M059J (cell line): ENCODE data around the gene DENND6B. TPM values are rescaled to one million over a fixed set of nuclear protein-coding genes. Genes with fewer than 3 reads are reported as not detected.

ENCODE experiments used
- DNase-seq: peaks from one replicate; pipeline ENCODE4 v3.0.0-alpha.2; 2012; ENCODE audit warnings: low read depth
- total RNA-seq: library from RNA; depleted of rRNA; stranded (reverse); fragments of >200 nt; shearing (Covaris generic); gene quantifications from 2 replicates; pipeline ENCODE4 v1.2.3, GENCODE V29; 2014

DENND6B gene
- total RNA-seq, 1 experiment from 2014 or later, result 0.71 TPM

DNA sequence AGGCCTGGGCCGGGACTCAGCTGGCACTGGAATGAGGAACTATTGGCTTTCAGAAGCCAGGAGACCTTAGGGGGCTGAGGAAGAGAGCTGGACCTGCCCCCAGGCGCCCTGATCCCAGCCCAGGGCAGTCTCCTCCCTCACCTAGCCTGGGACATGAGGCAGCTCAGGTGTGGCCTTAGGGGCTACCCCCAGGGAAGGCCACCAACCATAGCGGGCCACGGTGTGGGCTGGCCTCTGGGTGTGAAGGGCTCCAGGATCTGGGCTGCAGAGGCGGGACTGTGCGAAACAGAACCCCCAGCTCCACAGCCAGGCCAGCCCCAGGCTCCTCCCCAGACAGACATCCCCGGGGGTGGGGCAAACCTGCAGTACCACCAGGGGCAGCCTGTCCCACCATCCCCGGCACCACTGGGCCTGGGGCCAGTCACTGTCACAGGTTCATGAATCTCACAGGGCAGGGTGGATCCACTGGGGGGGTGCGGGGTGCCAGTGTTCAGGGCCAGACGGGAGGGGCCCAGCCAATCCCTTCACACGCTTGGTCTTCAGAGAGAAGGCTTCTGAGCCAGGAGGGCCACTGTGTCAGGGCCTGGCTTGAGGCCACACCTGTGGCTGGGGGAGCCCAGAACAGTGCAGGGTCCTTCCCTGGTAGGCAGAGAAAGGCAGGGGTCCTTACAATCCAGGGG is 22.8 kb downstream of the DENND6B start:
- DNase-seq, result no peak

DNA sequence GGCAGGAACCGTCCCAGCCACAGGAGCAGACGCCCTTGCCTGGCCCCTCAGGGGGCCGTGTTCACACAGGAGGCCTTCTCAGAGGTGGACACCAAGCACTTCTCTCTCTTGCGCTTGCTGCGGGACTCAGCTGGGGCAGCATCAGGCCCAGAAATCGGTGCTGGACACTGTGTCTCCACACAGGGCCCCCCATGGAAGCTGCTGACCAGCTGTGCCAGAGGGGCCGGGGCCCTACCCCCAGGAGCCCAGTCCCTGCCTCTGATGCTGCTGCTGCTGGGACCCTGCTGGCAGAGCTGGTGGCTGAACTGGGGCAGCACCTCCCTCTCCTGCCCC is 23.3 kb downstream of the DENND6B start:
- DNase-seq, result no peak

DNA sequence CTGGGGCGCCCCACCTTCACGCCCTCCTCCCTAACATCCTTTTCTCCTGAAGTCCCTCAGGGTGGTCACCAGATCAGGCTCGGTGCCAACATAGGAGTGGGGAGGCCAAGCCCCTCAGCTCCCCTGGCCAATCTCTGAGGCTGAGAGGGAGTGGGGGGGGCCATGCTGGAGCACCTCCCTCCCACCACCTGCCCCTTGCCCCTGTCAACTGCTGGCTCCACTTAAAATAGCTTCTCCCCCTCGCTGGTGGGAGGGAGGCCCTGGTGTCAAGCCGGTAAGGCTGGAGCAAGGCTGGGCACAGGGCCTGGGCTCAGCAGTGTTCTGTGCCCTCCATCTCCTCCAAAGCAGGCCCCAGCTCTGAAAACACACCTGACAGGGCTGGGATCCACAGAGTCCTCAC is 24.2 kb downstream of the DENND6B start:
- DNase-seq, result no peak

DNA sequence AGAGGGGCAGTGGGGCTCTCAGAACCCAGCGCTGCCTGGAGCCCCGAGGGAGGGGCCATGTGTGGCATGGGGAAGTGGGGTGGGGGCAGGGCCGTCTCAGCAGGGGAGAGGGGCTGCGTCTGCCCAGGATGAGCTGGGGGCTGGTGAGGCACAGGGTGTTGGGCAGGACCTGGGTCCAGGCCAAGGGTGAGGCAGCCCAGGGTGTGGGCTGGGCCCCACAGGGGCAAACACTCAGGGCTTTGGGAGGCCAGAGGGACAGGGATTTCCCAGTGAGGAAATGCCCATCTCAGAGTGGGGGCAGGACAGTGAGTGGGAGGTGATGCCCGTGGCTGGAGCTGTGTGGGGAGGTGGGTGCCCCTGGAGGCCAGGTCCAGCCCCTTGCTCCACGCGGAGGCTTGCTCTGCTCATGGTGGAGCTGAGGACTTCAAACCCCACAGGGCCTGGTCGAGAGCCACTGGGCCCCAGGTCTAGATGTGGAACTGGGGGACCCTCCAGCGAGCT is 24.7 kb downstream of the DENND6B start:
- no peak for DNase-seq

DNA sequence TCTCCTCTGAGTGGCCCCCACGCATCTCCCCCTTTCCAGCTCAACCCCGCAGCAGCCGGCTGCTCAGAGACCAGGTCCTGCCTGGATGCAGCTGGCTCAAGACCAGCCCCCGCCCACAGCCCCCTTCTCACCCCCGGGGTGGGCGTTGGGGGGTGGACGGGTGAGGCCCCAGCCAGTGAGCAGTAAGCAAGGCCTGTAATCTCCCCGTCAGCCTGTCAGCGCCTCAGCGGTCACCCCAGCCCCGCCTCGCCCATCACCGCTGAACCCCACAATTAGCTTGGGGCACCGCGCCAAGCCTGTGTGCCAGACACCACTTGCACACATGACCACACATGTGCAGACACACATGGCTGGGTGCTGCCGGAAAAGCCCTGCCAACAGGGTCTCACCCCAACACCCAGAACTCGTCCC is 25.2 kb downstream of the DENND6B start:
- DNase-seq, result no peak

DNA sequence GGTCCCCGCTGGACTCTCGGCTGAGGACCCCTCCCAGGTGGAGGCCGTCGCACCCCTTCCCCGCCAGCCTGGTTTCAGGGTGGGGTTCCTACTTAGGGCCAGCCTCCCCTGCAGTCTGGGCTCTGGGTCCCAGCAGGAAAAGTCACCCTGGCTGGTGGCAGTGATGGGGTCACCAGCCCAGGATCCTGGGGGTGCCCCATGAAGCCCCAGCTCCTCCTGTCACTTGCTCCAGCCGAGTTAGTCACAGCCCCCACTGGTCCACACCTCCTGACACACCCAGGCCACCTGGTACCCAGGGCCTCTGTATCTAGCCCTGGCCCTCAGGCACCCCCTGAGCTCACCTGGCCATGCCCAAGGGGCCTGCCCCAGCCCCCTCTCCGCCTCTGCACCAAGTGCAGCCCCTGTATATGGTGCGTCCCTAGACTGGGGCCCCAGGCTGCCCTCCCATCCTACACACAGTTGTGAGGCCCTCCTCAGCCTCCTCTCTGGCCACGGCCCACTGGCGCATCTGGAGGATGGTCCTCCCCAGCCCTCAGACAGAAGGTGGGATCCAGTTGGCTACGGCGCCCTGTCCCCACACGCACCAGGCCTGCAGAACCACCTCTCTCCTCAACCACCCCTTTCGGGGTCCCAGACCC is 26.1 kb downstream of the DENND6B start:
- no peak for DNase-seq

DNA sequence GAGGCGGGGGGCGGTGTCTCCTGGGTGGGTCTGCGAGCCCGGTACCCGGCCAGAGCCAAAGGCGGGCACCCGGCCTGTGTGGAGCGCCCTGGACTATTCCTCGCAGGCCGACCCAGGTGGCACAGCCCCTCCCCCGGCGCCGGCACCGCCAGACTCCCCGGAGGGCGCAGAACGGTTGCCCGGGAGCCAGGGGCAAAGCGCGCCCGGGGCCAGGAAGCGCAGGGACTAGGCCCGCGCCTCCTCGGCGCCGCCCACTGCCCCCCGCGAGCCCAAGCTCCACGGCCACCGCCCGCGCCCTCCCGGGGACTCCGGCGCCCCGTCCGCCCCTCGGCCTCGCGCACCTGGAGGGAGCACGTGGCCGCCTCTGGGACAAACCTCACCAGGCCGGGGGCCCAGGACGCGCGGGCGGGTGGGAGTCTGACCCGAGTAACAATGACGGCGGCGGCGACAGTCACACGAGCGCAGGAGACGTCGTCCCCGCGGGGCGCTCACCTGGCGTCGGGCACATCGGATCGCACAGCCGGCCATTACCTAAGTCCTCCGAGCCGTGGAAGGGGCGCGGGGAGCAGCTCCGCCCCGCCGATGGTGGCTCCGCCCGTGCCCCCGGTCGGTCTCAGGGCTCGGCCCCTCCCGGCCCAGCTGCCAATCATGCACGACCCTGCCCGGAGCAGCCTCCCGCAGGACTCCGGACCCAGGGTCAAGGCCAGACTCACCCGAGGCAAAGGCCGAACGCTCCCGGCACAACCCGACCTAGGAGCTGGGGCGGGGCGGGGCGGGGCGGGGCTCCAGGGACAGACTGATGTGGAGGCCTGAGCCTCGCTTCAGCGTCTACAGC is 26.8 kb downstream of the DENND6B start:
- no peak for DNase-seq

DNA sequence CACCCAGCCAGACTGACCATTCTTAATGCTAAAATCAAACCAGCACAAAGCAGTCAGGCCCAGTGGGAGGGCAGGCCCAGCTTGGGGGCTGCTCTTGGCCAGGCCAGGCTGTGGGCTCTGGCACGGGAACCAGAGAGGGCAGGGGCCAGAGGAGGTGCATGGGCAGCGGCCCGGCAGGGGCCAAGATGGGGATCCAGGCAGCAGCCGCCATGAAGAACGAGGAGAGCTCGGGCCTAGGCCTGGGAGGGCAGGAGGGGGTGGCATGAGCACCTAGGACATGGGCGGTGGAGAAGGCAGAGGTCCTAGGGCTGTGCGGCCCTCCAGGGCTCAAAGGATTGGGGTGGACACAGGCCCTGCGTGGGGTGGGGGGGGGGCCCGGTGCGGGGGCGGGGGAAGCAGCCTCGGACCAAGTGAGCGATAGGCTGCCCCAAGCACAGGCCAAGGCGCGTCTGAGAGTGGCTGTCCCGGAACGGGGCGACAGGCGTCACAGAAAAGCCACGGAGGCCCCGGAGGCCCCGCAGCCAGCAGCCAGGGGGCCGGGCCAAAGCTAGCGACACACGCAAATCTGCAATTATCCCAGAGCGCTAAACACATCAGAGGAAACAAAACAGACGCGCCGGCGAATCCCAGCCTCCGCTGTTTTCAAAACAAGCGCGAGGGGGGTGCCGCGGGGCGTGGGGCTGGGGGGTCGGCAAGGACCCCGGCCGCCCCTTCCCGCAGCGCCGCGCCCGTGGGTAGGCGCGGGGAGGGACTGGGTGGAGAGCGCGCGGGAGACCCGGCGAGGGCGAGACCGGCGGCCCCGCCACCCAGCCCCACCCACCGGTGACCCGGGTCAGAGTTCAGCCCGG is 27.7 kb downstream of the DENND6B start:
- DNase-seq, result no peak

DNA sequence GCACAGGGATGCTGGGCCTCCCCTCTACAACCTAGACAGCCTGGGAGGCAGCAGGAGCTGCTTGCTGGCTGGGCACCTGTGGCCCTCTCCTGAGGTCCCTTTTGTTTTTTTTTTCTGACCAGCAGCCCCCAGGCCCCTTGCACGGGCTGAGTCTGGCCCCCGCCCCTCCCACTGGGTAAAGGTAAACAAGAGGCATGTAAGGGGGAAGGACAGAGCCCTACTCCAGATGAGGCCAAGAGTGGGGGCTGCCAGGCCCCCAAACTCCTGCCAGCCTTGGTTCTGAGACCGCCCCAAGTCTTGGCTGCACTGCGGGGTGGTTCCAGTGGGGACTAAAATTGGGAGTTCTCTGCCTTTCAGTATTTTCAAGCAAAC is 28.6 kb downstream of the DENND6B start:
- no peak for DNase-seq

DNA sequence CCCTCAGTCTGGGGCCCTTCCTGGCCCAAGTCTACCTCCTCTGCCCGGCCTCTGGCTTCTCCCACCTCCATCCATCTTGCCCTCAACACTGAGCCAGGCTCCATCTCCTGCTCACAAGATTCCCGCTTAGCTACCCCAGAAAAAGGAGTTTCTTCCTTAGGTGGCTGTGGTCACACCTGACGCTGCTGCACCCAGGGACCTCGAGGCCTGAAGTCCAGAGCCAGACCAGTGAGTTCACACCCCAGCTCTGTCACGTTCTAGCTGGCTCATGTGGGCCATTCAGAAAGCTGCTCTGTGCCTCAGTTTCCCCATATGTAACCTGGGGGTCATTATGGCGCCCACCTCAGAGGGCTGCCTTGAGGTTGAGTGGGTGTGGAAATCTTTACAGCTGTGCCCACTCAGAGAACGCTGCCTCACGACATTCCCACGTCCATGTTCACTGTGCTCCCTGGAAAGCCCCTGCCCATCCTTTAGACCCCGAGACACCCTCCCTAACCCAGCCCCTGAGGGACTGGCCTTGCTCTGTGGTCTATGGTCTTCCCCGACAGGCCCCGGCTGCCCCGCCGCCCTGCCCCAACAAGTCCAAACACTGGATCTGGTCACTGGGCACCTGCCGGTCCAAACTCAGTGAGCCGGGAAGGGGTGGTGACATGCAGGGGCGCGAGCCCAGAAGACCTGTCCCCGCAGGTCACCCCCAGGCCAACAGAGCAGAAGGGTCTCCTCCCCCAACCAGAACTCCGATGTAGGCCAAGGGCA is 29.1 kb downstream of the DENND6B start:
- no peak for DNase-seq

DNA sequence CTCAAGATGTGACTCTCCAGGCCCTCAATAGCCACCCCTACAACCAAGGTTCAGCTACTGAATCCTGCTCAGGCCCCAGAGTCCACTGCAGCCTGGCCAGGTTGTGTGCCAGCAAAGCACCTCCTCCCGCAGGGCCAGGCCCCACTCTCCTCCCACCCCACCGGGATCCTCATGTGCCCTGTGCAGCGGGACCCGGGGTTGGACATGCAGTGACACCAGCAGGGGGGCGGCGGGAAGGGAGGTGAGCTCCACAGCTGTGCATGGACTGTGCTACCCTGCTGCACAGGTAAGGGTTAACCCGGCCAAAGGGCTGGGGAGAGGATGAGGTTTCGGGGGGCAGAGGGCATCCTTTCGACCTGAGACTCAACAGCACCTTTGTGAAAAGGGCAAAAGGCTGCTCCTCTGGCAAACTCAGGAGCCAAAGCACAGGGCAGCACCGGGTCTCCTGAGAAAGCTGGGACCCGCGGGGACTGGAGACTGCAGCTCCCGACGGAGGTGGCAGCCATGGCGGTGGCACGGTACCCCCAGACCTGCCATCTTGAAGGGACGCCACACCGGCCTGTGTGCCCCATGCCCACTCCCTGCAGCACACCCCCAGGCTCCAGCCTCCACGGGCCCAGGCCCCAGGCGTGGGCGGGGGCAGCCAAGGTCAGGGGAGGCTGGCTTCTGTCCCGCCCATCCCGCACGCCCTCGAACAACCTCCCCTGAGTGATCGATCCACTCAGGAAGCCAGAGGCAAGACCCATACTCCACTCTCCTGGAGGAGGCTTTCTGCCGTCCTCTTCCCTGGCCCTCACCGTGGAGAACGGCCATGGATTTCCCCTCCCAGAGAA is 29.9 kb downstream of the DENND6B start:
- DNase-seq, result no peak

DNA sequence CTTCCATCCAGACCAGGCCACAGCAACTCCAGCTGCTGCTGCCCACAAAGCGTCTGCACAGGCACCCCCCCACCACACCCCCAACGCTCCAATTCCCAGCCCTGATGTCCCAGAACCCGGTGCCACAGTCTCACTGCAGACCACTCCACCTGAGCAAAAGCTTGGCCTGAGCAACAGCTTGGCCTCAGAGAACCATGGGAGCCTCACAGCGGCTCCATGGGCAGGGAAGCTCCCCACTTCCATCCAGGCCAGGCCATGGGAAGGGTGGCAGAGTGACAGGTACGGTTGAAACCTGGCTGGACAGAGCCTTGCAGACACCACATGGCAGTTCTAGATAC is 32.5 kb downstream of the DENND6B start:
- DNase-seq, result no peak

DNA sequence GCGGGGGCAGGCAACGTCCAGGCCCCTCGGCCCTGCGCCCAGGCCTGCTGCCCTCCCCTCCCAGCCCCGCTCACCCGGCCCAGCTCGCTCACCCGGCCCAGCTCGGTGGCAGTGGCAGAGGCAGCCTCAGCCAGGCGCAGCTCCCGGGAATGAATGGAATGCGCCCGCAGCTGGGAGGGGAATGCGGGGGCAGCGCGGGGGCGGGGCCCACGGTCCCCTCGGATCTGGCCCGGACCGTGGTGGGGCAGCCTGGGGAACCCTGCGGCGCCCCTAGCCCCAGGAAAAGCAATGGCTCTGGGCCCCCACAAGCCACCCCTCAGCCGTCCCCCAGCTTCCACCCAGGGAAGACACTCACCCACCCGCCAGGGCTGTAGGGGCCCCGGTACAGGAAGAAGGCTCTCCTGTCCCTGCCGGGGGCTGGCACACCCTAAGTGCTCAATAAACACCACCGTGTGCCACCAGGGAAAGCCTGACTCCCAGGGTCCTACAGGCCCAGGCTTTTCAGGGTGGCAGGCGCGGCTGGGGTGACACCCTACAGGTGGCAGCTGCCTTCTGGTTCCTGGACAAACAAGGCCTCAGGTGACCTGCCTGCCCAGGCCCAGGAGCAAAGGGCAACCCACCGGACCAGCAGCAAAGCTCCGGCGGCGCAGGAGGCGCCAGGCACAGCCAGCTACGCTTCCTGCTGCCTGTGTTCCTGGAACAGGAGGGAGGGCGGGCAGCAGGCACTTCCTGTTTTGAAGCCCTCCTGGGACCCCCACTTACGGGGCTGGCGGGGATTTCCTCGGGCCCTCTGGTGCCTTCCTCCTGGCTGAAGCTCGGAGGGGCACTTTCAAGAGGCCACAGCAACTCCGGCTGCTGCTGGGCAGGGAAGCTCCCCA is 33.1 kb downstream of the DENND6B start:
- DNase-seq, result peak; percentile 78

DNA sequence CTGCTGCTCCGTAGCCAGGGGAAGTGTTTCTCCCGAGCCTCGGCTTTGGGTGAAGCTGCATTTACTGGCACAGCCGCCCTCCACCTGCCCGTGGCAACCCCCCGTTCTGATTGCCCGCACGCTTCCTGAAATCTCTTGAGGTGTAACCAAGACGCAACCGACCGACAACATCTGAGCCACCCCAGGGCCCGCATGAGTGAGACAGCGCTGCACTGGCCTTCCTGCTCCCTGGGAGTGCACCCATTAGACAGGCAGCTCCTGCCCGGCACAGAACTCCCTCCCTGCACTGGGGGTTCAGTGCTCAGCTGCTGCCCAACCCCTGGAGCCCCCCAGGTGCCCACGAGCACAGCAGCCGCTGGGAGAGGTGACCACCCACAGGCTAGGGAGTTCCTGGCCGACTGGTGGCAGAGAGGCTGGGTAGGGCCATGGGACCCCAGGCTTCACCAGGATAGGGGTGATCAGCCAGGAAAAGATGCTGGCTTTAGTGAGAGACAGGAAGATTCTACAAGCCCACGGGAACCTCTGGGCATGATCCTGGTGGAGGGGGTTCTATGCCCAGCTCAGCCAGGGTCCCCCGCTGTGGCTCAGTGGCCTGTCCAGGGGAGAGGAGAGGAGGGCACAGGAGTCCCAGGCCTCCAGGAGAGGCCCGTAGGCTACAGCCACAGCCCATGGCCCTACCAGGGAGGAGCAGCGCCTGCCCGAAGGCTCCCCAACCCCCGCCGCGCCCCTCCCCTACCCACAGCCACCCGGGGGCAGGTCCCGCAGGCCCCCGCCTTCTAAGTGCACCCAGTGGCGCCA is 34.0 kb downstream of the DENND6B start:
- DNase-seq, result no peak

DNA sequence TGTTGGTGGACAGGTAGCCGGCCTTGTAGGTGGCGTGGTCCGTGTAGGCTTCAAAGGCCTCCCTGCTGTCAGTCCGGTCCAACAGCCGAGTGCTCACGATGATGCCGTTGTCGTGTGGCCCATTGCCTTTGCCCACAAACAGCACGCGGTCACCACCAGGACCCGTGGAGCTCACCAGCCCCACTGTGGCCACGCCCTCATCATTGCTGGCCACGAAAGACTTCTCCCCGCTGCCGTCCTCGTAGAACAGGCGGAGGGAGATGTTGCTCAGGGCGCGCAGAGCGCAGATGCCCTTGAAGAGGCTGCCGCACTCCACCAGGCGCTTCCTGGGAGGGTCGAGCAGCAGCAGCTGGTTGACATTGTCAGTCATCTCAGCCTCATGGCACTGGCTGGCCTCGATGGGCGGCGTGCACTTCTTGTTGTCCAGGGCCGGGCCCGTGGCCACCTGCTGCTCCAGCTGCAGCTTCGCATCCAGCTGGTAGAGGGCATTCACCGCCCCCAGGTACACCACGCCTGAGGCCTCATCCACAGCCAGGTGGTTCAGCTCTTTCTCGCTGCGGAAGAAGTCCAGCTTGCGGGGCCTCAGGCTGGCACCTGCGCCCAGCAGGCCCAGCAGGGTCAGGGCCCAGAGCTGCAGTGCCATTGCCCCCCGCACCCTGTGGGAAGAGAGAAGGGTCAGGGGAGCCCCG is 36.7 kb downstream of the DENND6B start:
- DNase-seq, result no peak

DNA sequence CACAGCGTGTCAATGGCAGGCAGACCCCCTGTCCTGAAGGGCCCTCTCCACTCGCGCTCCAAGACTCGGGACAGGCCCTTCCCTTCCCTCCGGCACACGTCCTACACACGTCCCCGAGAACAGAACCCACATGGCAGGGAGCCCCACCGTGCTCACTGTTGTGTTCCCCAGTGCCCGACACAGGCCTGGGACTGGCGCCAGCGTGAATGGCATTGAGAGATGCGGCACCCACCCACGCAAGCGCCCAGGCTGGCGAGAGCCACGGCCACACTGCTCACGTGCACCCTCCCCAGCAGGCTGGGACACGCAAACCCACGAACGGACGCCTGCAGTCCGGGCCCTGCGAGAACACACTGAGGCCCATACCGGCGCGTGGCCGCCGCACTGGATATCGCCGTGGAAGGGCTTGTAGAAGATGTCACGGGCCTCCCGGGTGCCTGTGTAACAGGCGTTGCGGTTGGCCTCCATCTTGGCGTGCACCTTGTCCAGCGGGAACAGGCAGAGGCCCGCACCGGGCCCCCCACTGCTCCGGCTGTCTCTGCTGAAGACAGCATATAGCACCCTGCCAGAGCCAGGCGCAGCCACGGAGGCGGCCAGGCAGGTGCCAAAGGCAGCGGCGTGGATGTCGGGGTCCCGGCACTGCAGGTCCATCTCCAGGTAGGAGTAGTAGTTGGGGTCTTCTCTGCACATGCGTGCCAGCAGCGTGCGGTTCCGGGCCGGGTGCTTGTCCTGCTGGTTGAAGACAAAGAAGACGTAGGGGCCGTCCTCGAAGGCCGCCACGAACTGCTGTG is 37.5 kb downstream of the DENND6B start:
- no peak for DNase-seq

DNA sequence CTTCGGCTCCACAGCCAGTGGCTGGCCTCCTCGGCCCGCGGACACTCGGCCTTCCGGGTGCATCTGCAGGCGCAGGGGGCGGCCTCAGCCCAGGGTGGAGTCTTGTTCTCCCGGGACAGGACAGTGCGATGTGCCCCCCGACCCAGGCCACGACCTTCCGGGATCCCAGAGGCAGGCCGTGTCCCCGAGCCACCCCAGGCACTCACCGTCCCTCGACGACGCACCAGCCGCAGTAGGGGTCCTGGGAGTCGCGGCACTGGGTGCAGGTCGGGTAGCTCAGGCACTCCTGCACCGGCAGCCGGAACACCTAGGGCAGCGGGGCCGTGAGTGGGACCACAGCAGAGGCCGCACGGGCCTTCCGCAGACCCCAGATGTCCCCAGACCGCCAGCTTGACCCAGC is 39.1 kb downstream of the DENND6B start:
- no peak for DNase-seq
